Ammon's horn (tissue), 1 donor: Measurements from ENCODE around the gene RHO.
A peak's percentile ranks its signal among the peaks of the same experiment; 100 is the strongest.

Source experiments
- DNase-seq: peaks from one replicate; pipeline ENCODE4 v3.0.0-alpha.2; 2016; ENCODE audit warnings: low spot score

RHO gene

GRCh38 chr3:129519896-129520715 lies 8.3 kb upstream of the RHO start:
- no peak for DNase-seq

- DNase-seq: no peak
Observed at GRCh38 chr3:129520960-129521359, 7.5 kb upstream of the RHO start.

DNA sequence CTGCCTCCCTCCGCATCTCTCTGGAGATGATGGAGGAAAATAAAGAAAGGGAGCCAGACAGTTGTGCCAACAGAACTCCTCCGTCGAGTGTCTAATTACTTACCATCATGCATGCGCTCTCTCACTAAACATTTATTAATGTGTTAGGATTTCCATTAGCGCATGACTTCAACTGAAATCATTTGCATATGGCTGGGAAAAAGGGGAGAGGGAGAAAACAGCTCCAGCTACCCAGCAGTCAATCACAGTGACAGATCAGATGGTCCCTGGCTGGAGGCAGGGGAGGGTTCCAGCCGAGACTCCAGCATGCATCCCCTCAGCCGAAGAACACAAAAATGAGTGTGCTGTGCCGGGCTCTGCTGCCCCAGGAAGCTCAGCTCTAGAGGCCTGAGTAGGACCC lies 6.8 kb upstream of the RHO start:
- no peak for DNase-seq

GRCh38 chr3:129522953-129523352 lies 5.5 kb upstream of the RHO start:
- DNase-seq: no peak

GRCh38 chr3:129524081-129524480 lies 4.4 kb upstream of the RHO start:
- DNase-seq: no peak

GRCh38 chr3:129525341-129525968 lies 3.0 kb upstream of the RHO start:
- no peak for DNase-seq

DNA sequence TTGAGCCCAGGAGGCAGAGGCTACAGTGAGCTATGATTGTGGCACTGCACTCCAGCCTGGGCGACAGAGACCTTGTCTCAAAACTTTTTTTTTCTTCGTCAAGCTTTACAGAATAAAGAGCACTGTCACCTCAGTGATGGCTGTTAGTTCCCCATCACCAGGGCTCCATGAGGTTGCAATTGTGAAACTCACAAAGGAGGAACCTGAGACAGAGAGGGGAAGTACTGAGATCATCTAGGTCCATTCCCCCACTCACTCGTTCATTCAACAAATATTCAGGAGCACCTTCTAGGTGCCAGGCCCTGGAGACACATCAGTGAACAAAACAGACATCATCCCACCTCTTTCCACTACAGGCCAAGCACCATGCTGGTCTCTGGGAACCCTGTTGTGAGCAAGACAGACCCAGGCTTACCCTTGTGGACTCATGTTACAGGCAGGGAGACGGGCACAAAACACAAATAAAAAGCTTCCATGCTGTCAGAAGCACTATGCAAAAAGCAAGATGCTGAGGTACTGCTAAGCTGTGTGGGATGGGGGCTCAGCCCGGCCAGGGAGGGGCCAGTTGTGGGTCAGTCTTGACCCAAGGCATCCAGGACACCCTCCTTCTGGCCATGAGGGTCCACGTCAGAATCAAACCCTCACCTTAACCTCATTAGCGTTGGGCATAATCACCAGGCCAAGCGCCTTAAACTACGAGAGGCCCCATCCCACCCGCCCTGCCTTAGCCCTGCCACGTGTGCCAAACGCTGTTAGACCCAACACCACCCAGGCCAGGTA lies 2.1 kb upstream of the RHO start:
- peak; percentile 51 for DNase-seq

DNA sequence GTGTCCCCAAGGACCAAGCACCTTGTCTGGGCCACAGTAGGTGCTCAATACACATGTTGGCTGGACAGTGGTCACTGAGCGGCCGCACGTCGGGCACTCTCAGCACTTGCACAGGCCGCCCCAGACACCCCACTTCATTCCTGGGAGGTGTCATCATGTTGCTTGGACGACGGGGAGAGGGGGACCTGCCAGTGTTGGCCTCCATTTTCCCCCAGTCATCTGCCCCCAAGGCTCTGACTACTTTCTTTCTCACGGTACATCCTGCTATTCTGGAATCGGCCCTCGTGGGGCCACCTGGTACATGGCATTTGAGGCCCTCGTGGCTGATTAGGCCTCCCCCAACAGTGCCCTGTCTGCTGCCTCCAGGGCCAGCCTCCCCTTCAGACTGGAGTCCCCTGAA lies 1.2 kb upstream of the RHO start:
- no peak for DNase-seq

- DNase-seq: no peak
Observed at GRCh38 chr3:129529436-129530210, 1.2 kb downstream of the RHO start.

GRCh38 chr3:129530251-129530791 lies 1.9 kb downstream of the RHO start:
- DNase-seq: no peak

DNA sequence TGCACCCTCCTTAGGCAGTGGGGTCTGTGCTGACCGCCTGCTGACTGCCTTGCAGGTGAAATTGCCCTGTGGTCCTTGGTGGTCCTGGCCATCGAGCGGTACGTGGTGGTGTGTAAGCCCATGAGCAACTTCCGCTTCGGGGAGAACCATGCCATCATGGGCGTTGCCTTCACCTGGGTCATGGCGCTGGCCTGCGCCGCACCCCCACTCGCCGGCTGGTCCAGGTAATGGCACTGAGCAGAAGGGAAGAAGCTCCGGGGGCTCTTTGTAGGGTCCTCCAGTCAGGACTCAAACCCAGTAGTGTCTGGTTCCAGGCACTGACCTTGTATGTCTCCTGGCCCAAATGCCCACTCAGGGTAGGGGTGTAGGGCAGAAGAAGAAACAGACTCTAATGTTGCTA lies 2.4 kb downstream of the RHO start:
- DNase-seq: no peak

DNA sequence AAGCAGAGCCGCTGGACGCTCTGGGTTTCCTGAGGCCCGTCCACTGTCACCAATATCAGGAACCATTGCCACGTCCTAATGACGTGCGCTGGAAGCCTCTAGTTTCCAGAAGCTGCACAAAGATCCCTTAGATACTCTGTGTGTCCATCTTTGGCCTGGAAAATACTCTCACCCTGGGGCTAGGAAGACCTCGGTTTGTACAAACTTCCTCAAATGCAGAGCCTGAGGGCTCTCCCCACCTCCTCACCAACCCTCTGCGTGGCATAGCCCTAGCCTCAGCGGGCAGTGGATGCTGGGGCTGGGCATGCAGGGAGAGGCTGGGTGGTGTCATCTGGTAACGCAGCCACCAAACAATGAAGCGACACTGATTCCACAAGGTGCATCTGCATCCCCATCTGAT lies 3.3 kb downstream of the RHO start:
- no peak for DNase-seq

GRCh38 chr3:129532261-129532660 lies 3.8 kb downstream of the RHO start:
- DNase-seq: no peak

DNA sequence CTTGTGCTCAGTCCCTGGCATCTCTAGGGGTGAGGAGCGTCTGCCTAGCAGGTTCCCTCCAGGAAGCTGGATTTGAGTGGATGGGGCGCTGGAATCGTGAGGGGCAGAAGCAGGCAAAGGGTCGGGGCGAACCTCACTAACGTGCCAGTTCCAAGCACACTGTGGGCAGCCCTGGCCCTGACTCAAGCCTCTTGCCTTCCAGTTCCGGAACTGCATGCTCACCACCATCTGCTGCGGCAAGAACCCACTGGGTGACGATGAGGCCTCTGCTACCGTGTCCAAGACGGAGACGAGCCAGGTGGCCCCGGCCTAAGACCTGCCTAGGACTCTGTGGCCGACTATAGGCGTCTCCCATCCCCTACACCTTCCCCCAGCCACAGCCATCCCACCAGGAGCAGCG lies 5.0 kb downstream of the RHO start:
- no peak for DNase-seq

- no peak for DNase-seq
Observed at GRCh38 chr3:129534428-129535027, 6.1 kb downstream of the RHO start.

GRCh38 chr3:129535075-129535474 lies 6.6 kb downstream of the RHO start:
- no peak for DNase-seq

DNA sequence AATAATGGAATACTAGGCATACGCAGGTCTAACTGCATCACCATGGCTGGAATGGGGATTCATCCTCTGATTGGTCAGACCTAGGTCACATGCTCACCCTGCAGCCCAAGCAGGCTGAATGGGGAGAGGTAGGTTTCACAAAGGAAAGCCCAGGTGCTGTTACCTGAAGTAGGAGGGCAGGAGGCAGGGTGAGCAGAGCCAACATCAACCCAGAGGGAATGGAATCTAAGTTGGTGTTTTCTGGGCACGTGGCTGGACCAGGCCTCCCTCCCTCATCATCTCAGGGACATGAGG lies 7.9 kb downstream of the RHO start:
- no peak for DNase-seq

DNA sequence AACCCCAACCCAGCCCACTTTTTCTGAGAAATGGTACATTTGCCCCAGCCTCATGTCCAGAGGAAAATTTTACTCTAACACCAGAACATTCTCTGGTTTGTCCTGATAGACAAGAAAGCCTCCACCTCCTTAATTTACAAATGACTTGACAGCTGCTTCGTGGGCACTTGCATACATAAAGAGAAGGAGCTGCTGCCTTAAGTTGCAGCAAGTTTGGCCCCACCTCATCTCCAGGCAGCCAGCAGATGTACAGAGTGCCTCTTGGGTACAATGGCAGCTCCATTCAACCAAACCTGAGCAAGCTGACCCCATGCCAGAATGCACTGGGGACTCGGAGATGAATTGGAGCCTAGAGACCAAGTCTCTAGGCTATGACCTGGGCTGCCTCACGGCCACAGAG lies 8.4 kb downstream of the RHO start:
- DNase-seq: no peak

DNA sequence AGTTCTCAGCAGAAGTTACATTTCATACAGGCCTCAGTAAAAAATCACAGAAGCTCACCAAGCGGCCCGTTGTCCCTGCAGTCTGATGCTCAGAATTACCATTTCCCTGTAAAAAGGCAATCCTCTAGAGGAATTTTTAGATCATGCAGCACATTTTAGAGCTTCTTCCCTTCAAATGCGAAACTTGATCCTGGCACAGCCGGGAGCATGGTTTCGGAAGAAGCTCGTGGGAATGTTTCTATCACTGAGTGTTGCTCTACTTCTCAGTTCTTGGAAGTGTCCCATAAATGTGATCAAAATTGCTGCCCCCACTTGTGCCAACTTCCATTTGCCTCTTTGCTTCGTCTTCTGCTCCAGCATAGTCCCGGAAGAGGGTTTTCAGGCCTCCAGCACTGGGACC lies 10.8 kb downstream of the RHO start:
- no peak for DNase-seq

DNA sequence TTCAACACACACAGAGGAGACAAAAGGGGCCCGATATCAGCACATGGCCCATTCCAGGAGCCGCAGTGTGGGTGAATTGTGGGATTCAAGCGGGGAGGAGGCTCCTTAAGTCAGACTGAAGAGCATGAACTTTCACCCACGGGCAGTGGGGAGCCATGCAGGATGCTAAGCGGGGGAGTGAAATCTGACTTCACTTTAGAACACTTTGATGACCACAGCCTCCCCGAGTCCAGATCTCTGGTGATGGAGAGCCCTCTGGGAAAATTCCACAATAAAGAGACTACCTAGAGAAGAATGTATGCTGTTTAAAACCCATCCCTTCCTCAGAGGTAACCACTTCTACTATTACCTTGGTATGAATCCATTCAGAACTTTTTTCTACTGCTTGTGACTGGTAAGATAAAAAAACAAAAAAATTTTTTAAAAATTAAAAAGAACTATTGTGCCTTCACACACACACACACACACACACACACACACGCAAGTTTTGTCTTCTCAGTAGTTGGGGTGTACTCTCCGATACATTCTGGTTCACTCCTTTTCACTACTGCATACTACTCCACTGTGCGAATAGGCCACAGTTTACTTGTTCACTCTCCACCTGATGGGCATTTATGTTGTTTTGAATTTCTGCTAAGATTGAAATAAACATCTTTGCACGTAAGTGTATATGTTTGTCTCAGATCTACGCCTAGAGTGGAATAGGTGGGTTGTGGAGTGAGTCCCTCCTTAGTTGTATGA lies 12.5 kb downstream of the RHO start:
- no peak for DNase-seq

DNA sequence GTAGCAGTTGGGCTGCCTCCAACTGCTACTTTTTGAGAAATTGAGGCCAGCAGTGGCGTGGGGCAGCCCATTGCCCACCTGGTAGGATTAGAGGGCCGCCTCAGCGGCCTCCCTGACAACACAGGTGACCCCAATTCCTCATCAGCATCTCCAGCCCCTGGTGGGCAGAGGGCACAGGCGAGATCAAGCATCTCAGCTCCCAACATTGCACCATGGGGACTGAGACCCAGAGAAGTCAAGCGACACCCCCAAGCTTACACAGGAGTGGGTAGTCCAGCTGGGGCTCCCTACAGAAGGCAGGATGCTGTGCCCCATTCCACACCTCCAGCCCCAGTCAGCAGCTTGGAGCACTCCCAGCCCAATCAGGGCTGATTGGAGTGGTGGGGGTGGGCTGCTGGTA lies 14.3 kb downstream of the RHO start:
- no peak for DNase-seq
